Nephron progenitor cell (in vitro differentiated cells): ENCODE results near the gene C1QTNF7.

Experiments
- DNase-seq: peaks from one replicate; pipeline ENCODE4 v3.0.0; 2021
- H3K27ac Mint-ChIP-seq: 2 replicates; pipeline ENCODE4 v1.8.0; 2021; ENCODE audit warnings: mild to moderate bottlenecking, moderate library complexity, mixed read lengths
- H3K27me3 Mint-ChIP-seq: 2 replicates; pipeline ENCODE4 v1.8.0; 2021; ENCODE audit warnings: mild to moderate bottlenecking, low read depth, mixed read lengths; ENCODE audit not compliant: poor library complexity
- H3K36me3 Mint-ChIP-seq: 2 replicates; pipeline ENCODE4 v1.8.0; 2021; ENCODE audit warnings: low read depth, mixed read lengths
- H3K4me1 Mint-ChIP-seq: 2 replicates; pipeline ENCODE4 v1.8.0; 2021; ENCODE audit warnings: mixed read lengths
- H3K4me3 Mint-ChIP-seq: 2 replicates; pipeline ENCODE4 v1.8.0; 2021; ENCODE audit warnings: mild to moderate bottlenecking, moderate library complexity, mixed read lengths
- H3K9me3 Mint-ChIP-seq: 2 replicates; pipeline ENCODE4 v1.8.0; 2021; ENCODE audit warnings: mild to moderate bottlenecking, moderate library complexity, mixed read lengths
- CTCF ChIP-seq: fragments of 200-600 bp; sonication (generic); IDR thresholded peaks from 2 replicates; pipeline ENCODE4 v1.5.0; 2021; ENCODE audit warnings: antibody characterized with exemption

The C1QTNF7 gene

GRCh38 chr4:15405018-15405417, 22.8 kb upstream of the C1QTNF7 start:
- peaks cover 31% of the 10 kb centered on the region for H3K4me1 Mint-ChIP-seq
- H3K4me3 Mint-ChIP-seq = no peak overlapping the region
- DNase-seq = no peak
- peaks cover 7% of the 10 kb centered on the region for H3K27me3 Mint-ChIP-seq
- no peak for TF ChIP-seq CTCF
- no peak overlapping the region for H3K27ac Mint-ChIP-seq
- no peaks in the 10 kb centered on the region for H3K9me3 Mint-ChIP-seq
- H3K36me3 Mint-ChIP-seq = no peaks in the 10 kb centered on the region

GRCh38 chr4:15410750-15411149, 17.1 kb upstream of the C1QTNF7 start:
- Mint-ChIP-seq H3K4me1 (peaks cover 19% of the 10 kb centered on the region), H3K9me3 (no peaks in the 10 kb centered on the region), H3K27ac (no peak overlapping the region), H3K36me3 (no peaks in the 10 kb centered on the region), H3K4me3 (no peak overlapping the region), H3K27me3 (peaks cover 1% of the 10 kb centered on the region)
- TF ChIP-seq CTCF = no peak
- DNase-seq = no peak

GRCh38 chr4:15412461-15412860, 15.4 kb upstream of the C1QTNF7 start:
- Mint-ChIP-seq H3K27ac (no peak overlapping the region), H3K4me3 (no peak overlapping the region), H3K27me3 (no peaks in the 10 kb centered on the region), H3K9me3 (no peaks in the 10 kb centered on the region), H3K4me1 (peaks cover 20% of the 10 kb centered on the region), H3K36me3 (no peaks in the 10 kb centered on the region)
- DNase-seq = no peak
- TF ChIP-seq CTCF = no peak

- Mint-ChIP-seq H3K36me3 (no peaks in the 10 kb centered on the region), H3K9me3 (no peaks in the 10 kb centered on the region), H3K4me1 (peaks cover 20% of the 10 kb centered on the region), H3K27me3 (no peaks in the 10 kb centered on the region), H3K4me3 (no peak overlapping the region), H3K27ac (no peak overlapping the region)
- no peak for TF ChIP-seq CTCF
- no peak for DNase-seq
Observed at GRCh38 chr4:15413010-15413622, 14.7 kb upstream of the C1QTNF7 start.

- no peaks in the 10 kb centered on the region for H3K27me3 Mint-ChIP-seq
- H3K9me3 Mint-ChIP-seq = no peaks in the 10 kb centered on the region
- H3K36me3 Mint-ChIP-seq = no peaks in the 10 kb centered on the region
- no peak for TF ChIP-seq CTCF
- no peak for DNase-seq
- H3K27ac Mint-ChIP-seq = no peak overlapping the region
- H3K4me1 Mint-ChIP-seq = peaks cover 20% of the 10 kb centered on the region
- H3K4me3 Mint-ChIP-seq = no peak overlapping the region
Observed at GRCh38 chr4:15413623-15414019, 14.2 kb upstream of the C1QTNF7 start.

- no peaks in the 10 kb centered on the region for H3K36me3 Mint-ChIP-seq
Observed at GRCh38 chr4:15414551-15415091, 13.2 kb upstream of the C1QTNF7 start.

More at GRCh38 chr4:15414551-15415091, 13.2 kb upstream of the C1QTNF7 start:
- H3K27me3 Mint-ChIP-seq = no peaks in the 10 kb centered on the region
- H3K4me3 Mint-ChIP-seq = no peak overlapping the region
- no peaks in the 10 kb centered on the region for H3K9me3 Mint-ChIP-seq
- DNase-seq = no peak
- peak overlapping the region; percentile 26 for H3K27ac Mint-ChIP-seq
- H3K4me1 Mint-ChIP-seq = peaks cover 20% of the 10 kb centered on the region
- no peak for TF ChIP-seq CTCF
